Spleen (tissue), 7 donors: ENCODE results near the gene HOXC5.
"Not testable (repeated sequence)": the region's sequence is repeated elsewhere in the genome, so short reads cannot be mapped to it uniquely, and the experiment has no call there.

Source experiments
- CTCF ChIP-seq, 11 experiments: fragments of 200-600 bp in 7 of 11; fragments of 450-650 bp in 4 of 11; sonication (generic) in 4 of 11; IDR thresholded peaks in 8 of 11; conservative IDR thresholded peaks in 3 of 11; 1 replicate in 7 of 11; 2 replicates in 4 of 11; pipeline versions ENCODE4 v1.4.0 to v1.8.0; 2016 to 2021; ENCODE audit warnings: antibody characterized with exemption in 11 of 11, inconsistent platforms in 4 of 11, mild to moderate bottlenecking in 1 of 11
- POLR2A ChIP-seq, 3 donors: fragments of 450-650 bp; IDR thresholded peaks; one replicate each; pipeline ENCODE4 v1.5.1; 2017; ENCODE audit warnings: antibody characterized with exemption in 3 of 3, mild to moderate bottlenecking in 1 of 3
- donor health status: DM: no; HTN: no; CAD: no; lungs with moderate emphysema.
- donor health status: DM: no; HTN: no; CAD: no.
- donor health status: DM: no; HTN: no; CAD: no.

GRCh38 chr12:54077843-54078242 is 45.0 kb downstream of the HOXC5 start:
- TF ChIP-seq CTCF (IDR thresholded peaks at IDR 0.05 in 8 of 11, conservative IDR thresholded peaks at IDR 0.05 in 3 of 11); POLR2A (IDR thresholded peaks at IDR 0.05): not testable (repeated sequence)
